Measurements from ENCODE around the gene IGFLR1.

GRCh38 chr19:35736913-35737886, 5.1 kb downstream of the IGFLR1 start:
- no peak for TF ChIP-seq CTCF (IDR thresholded peaks at IDR 0.05)
- TF ChIP-seq POLR2A (IDR thresholded peaks at IDR 0.05): no peak
